Right cardiac atrium (tissue), 5 donors: ENCODE results near the gene CHD9. TPM values are rescaled to one million over a fixed set of nuclear protein-coding genes. Genes with fewer than 3 reads are reported as not detected.

Experiments used
- ATAC-seq, 2 donors: fragments of 200-7000 bp; cut with Tn5 transposase; one replicate each; pipeline versions ENCODE4 v1.8.0 to v1.9.1; 2020; ENCODE audit warnings: moderate library complexity in 2 of 2, mild to moderate bottlenecking in 1 of 2
- DNase-seq, 3 donors: peaks; one replicate each; pipeline ENCODE4 v3.0.0-alpha.2; 2020
- H3K27ac ChIP-seq: one replicate; pipeline ENCODE4 v1.5.1; 2013; ENCODE audit warnings: mild to moderate bottlenecking, low read length, control low read depth, moderate library complexity
- H3K27me3 ChIP-seq: one replicate; pipeline ENCODE4 v1.6.1; 2013; ENCODE audit not compliant: control insufficient read depth, insufficient read depth
- H3K4me1 ChIP-seq: one replicate; pipeline ENCODE4 v1.6.1; 2013; ENCODE audit warnings: low read length; ENCODE audit not compliant: control insufficient read depth, insufficient read depth
- H3K4me3 ChIP-seq: one replicate; pipeline ENCODE4 v1.5.1; 2013; ENCODE audit warnings: low read length, control low read depth
- H3K9me3 ChIP-seq: one replicate; pipeline ENCODE4 v1.6.1; 2013; ENCODE audit warnings: low read length; ENCODE audit not compliant: control insufficient read depth
- WGBS: extraction: QIAGEN DNeasy Blood & Tissue Kit; methylation state at CpG from one replicate; pipeline ENCODE4 v1.1.7; 2013; 5-methylcytosine and 5-hydroxymethylcytosine counted together
- intact Hi-C, 4 donors: fragments of 100-400 bp; cut with DNase I; formaldehyde crosslinking; loops; one replicate each; pipeline versions ENCODE4 v1.11.0 to v1.14.0; 2022 to 2023
- polyA plus RNA-seq: library from polyadenylated mRNA; stranded (reverse); fragments of 200-250 nt; gene quantifications from one replicate; pipeline ENCODE4 v1.2.3, GENCODE V29; 2013
- total RNA-seq, 4 donors: library from RNA; stranded (reverse); fragmentation: NEBNext Ultra II Directional; extraction: Animal tissue kit (Norgen Biotek cat#: 25700); gene quantifications; one replicate each; pipeline ENCODE4 v1.2.1, GENCODE V29; 2021
- donor health status: healthy with polysubstance abuse.
- donor health status: DM: no; HTN: yes; CAD: no.
- donor health status: DM: no; HTN: no; CAD: no.
- donor health status: DM: no; HTN: yes; CAD: no; lungs with severe emphysema.
- donor health status: DM: yes; HTN: yes; CAD: no.

The CHD9 gene
- total and polyA plus RNA-seq, 5 donors: 7.3 to 73.5 (median 57.3) TPM

- 52% methylated on average over 10 of the region's 10 CpGs for WGBS
- peaks cover 34% of the 10 kb centered on the region for H3K4me1 ChIP-seq
- DNase-seq (peak; percentile 75 to 89 (median 79)), ATAC-seq (peak; percentile 2 to 38)
- H3K27ac ChIP-seq: peak overlapping the region; percentile 73
- intact Hi-C loops: loop anchor here in 2 of 4 donors (5.0 kb wide), 1 partner anchor 37 kb away; no protein-coding TSS in a partner anchor
- no peaks in the 10 kb centered on the region for H3K9me3 ChIP-seq
- H3K4me3 ChIP-seq: no peak overlapping the region
- H3K27me3 ChIP-seq: no peaks in the 10 kb centered on the region
Measured at GRCh38 chr16:53094013-53094630, 39.3 kb downstream of the CHD9 start.

- Histone ChIP-seq H3K4me1 (peaks cover 18% of the 10 kb centered on the region), H3K27me3 (no peaks in the 10 kb centered on the region), H3K27ac (no peak overlapping the region), H3K9me3 (no peaks in the 10 kb centered on the region), H3K4me3 (no peak overlapping the region)
- no peak for DNase-seq
- intact Hi-C loops: loop anchor here in 2 of 4 donors (5.0 kb wide), 2 partner anchors 35 to 40 kb away; no protein-coding TSS in a partner anchor
- 85% methylated on average over 4 of the region's 4 CpGs for WGBS
- no peak for ATAC-seq
Measured at GRCh38 chr16:53097190-53097589, 42.4 kb downstream of the CHD9 start.

DNA sequence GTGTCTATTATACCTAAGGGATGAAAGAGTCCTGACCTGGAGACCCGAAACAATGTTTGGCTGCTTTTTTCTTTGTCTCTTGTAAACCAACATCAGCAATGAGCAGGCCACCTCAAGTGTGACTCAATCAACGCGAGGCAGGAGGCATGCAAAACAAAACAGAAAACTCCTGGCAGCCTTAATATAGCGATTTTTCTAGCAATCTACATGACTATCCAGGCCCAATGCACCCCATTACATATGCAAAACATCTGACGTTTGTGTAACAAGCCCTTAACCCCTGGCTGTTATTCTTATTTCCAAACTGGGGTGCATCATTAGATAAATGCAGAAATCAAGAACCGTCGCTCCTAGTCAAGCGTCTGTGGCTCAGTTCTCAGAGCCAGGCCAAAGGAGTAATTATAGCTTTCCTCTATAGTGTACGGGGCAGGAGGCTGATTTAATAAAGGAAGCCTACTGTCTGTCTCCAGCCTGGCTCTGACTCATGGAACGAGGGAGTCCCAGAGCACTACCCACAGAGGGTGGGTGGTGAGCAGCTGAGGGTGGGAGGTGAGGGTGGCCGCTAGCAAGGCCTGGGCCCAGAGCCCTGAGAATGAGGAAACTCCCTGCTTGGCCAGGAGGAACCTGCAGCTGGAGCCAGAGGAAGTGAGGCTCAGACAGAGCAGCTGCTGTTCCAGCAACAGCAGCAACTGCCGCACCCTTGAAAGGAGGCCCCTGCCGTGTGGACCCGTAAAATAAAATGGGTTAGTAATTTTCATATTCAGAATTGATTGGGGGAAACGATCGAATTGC, 43.9 kb downstream of the CHD9 start:
- H3K27ac ChIP-seq: peak overlapping the region; percentile 96
- DNase-seq (peak; percentile 93 to 96 (median 93)), ATAC-seq (peak; percentile 89 to 92)
- H3K4me3 ChIP-seq: peak overlapping the region; percentile 8
- no peaks in the 10 kb centered on the region for H3K9me3 ChIP-seq
- no peaks in the 10 kb centered on the region for H3K27me3 ChIP-seq
- intact Hi-C loops: loop anchor here in 2 of 4 donors (5.0 kb wide), 2 partner anchors 34 to 41 kb away; no protein-coding TSS in a partner anchor
- H3K4me1 ChIP-seq: peaks cover 12% of the 10 kb centered on the region
- 10% methylated on average over 16 of the region's 16 CpGs for WGBS

GRCh38 chr16:53099318-53100130, 44.7 kb downstream of the CHD9 start:
- Histone ChIP-seq H3K27me3 (no peaks in the 10 kb centered on the region), H3K9me3 (no peaks in the 10 kb centered on the region), H3K4me3 (peak overlapping the region; percentile 8), H3K4me1 (peaks cover 7% of the 10 kb centered on the region), H3K27ac (peak overlapping the region; percentile 96)
- intact Hi-C loops: loop anchor here in 2 of 4 donors (5.0 kb wide), 2 partner anchors 33 to 42 kb away; no protein-coding TSS in a partner anchor
- DNase-seq: peak; percentile 96 to 98 (median 97)
- WGBS: 2% methylated on average over 26 of the region's 26 CpGs
- ATAC-seq: peak; percentile 95

GRCh38 chr16:53100131-53100748, 45.4 kb downstream of the CHD9 start:
- Histone ChIP-seq H3K27me3 (no peaks in the 10 kb centered on the region), H3K4me3 (peak overlapping the region; percentile 8), H3K9me3 (no peaks in the 10 kb centered on the region), H3K4me1 (peaks cover 7% of the 10 kb centered on the region), H3K27ac (peak overlapping the region; percentile 96)
- intact Hi-C loops: no loop called here
- 57% methylated on average over 9 of the region's 9 CpGs for WGBS
- no peak for DNase-seq
- ATAC-seq: no peak

DNA sequence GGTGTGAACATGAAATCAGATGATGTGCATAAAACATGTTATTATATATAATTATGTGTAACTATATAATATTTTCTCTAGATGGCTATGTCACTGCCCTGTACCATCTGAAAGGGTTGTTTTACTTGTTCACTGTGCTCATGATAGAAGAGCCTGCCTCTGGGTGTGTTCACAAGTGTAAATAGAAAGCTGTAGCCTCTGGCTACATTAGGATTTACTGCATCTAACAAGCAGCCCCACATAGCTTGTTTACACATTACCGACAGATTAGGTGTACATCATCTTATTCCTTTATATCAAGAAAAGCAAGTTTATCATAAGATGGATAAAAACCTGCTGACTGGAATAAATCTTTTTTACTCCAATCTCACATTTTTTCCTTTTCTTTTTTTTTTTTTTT, 46.1 kb downstream of the CHD9 start:
- Histone ChIP-seq H3K27me3 (no peaks in the 10 kb centered on the region), H3K4me3 (no peak overlapping the region), H3K27ac (peak overlapping the region; percentile 77), H3K9me3 (no peaks in the 10 kb centered on the region), H3K4me1 (peaks cover 7% of the 10 kb centered on the region)
- intact Hi-C loops: no loop called here
- ATAC-seq: no peak
- no peak for DNase-seq
- WGBS: 94% methylated on average over 1 of the region's 1 CpG

GRCh38 chr16:53103811-53104210, 49.0 kb downstream of the CHD9 start:
- Histone ChIP-seq H3K27ac (no peak overlapping the region), H3K9me3 (no peaks in the 10 kb centered on the region), H3K4me1 (peaks cover 5% of the 10 kb centered on the region), H3K27me3 (no peaks in the 10 kb centered on the region), H3K4me3 (no peak overlapping the region)
- intact Hi-C loops: no loop called here
- ATAC-seq: no peak
- DNase-seq: no peak
- 63% methylated on average over 4 of the region's 4 CpGs for WGBS

DNA sequence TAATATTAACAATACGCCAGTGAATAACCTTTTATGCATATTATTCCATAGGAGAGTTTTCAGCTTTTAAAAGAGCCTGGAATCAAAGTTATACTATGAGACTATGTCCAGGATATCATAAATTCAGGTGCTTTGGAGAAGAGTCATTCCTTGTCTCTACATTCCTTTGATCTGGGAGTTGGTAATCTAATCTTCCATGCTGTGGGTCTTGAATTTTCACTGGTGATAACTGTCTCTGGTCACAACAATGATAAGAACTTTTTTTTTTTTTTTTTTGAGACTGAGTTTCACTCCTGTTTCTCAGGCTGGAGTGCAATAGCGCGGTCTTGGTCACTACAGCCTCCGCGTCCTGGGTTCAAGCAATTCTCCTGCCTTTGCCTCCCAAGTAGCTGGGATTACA, 50.8 kb downstream of the CHD9 start:
- ATAC-seq (no peak), DNase-seq (no peak)
- intact Hi-C loops: no loop called here
- Histone ChIP-seq H3K4me3 (no peak overlapping the region), H3K27me3 (no peaks in the 10 kb centered on the region), H3K9me3 (no peaks in the 10 kb centered on the region), H3K4me1 (peaks cover 2% of the 10 kb centered on the region), H3K27ac (no peak overlapping the region)
- 98% methylated on average over 5 of the region's 5 CpGs for WGBS

DNA sequence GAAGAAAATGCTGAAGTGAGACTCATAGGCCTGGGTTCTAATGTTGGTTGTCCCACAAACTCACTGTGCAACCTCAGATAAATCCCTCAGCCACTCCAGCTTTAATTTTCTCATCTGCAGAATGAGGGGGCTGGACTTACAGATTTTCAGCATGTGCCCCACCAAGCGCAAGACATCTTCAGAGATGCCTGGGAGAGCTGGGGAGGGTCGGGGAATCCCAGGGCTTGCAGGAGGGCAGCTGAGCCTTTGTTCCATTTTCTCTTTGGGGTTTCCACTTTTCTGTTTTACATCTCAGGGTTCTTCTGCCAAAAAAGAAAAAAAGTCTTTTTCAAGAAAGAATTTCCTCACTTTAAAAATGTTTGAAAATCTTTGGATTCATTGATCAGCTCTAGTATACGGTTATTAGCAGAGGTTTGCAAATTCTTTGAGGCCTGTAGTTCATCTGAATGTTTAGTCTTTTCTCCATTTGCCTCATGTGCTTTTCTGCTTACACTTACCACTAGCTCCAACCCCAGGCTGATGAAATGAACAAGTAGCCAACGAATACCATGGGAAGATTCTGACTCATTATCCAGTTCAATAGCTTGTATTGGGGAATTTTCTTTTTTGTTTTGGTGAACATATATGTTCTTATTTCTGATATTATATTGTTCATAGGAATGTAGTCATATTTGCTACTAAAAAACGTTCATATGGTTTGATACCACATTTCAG, 56.4 kb downstream of the CHD9 start:
- Histone ChIP-seq H3K27me3 (no peaks in the 10 kb centered on the region), H3K4me3 (no peak overlapping the region), H3K27ac (no peak overlapping the region), H3K9me3 (no peaks in the 10 kb centered on the region), H3K4me1 (no peaks in the 10 kb centered on the region)
- no peak for DNase-seq
- intact Hi-C loops: no loop called here
- no peak for ATAC-seq
- 75% methylated on average over 5 of the region's 5 CpGs for WGBS

GRCh38 chr16:53112015-53112414, 57.2 kb downstream of the CHD9 start:
- DNase-seq: no peak
- no peak for ATAC-seq
- Histone ChIP-seq H3K4me3 (no peak overlapping the region), H3K27me3 (no peaks in the 10 kb centered on the region), H3K27ac (no peak overlapping the region), H3K9me3 (no peaks in the 10 kb centered on the region), H3K4me1 (no peaks in the 10 kb centered on the region)
- intact Hi-C loops: no loop called here
- WGBS: 18% methylated on average over 1 of the region's 1 CpG
